Measurements from ENCODE around the gene SGK1. TPM values are rescaled to one million over a fixed set of nuclear protein-coding genes. Genes with fewer than 3 reads are reported as not detected.

The SGK1 gene
- polyA plus RNA-seq, 1 of the 3 experiments (the other 2 are of a cell fraction): 440 TPM

GRCh38 chr6:134312038-134312660 is 5.8 kb downstream of the SGK1 start (continued):
- TF ChIP-seq, protein P1, sequence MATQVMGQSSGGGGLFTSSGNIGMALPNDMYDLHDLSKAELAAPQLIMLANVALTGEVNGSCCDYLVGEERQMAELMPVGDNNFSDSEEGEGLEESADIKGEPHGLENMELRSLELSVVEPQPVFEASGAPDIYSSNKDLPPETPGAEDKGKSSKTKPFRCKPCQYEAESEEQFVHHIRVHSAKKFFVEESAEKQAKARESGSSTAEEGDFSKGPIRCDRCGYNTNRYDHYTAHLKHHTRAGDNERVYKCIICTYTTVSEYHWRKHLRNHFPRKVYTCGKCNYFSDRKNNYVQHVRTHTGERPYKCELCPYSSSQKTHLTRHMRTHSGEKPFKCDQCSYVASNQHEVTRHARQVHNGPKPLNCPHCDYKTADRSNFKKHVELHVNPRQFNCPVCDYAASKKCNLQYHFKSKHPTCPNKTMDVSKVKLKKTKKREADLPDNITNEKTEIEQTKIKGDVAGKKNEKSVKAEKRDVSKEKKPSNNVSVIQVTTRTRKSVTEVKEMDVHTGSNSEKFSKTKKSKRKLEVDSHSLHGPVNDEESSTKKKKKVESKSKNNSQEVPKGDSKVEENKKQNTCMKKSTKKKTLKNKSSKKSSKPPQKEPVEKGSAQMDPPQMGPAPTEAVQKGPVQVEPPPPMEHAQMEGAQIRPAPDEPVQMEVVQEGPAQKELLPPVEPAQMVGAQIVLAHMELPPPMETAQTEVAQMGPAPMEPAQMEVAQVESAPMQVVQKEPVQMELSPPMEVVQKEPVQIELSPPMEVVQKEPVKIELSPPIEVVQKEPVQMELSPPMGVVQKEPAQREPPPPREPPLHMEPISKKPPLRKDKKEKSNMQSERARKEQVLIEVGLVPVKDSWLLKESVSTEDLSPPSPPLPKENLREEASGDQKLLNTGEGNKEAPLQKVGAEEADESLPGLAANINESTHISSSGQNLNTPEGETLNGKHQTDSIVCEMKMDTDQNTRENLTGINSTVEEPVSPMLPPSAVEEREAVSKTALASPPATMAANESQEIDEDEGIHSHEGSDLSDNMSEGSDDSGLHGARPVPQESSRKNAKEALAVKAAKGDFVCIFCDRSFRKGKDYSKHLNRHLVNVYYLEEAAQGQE (IDR thresholded peaks at IDR 0.05; ENCODE audit: low read depth, low read length): no peak
- TF ChIP-seq, protein P2, sequence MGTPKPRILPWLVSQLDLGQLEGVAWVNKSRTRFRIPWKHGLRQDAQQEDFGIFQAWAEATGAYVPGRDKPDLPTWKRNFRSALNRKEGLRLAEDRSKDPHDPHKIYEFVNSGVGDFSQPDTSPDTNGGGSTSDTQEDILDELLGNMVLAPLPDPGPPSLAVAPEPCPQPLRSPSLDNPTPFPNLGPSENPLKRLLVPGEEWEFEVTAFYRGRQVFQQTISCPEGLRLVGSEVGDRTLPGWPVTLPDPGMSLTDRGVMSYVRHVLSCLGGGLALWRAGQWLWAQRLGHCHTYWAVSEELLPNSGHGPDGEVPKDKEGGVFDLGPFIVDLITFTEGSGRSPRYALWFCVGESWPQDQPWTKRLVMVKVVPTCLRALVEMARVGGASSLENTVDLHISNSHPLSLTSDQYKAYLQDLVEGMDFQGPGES (IDR thresholded peaks at IDR 0.05; ENCODE audit: low read depth, low read length): no peak
- no peak for TF ChIP-seq FOXJ3 (CRISPR knock-in tag; IDR thresholded peaks at IDR 0.05)
- TF ChIP-seq, protein P3, sequence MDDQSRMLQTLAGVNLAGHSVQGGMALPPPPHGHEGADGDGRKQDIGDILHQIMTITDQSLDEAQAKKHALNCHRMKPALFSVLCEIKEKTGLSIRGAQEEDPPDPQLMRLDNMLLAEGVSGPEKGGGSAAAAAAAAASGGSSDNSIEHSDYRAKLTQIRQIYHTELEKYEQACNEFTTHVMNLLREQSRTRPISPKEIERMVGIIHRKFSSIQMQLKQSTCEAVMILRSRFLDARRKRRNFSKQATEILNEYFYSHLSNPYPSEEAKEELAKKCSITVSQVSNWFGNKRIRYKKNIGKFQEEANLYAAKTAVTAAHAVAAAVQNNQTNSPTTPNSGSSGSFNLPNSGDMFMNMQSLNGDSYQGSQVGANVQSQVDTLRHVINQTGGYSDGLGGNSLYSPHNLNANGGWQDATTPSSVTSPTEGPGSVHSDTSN (IDR thresholded peaks at IDR 0.05): no peak
- TF ChIP-seq GABPA (IDR thresholded peaks at IDR 0.05; ENCODE audit: low read depth): no peak

DNA sequence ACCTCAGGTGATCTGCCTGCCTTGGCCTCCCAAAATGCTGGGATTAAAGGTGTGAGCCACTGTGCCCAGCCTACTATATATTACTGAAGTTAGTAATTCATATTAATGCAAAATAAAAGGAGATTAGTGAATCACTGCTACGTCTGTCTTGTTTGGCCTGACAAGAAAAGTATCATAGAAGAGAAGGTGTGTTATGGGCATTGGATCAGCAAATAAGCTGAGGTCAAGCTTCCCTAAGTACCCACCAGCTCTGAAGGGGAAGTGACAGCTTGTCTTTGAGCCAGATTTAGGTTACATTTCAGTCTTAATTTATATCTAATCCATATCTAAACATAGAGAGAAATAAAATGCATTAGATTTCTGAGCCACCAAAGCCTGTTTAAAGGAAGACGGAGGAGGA is 7.1 kb downstream of the SGK1 start:
- CTCF ChIA-PET: interaction anchor here (1.6 kb wide), 1 partner anchor 49 kb away, joined by 3 read pairs; no protein-coding TSS in a partner anchor
- no peak for TF ChIP-seq MEF2A (IDR thresholded peaks at IDR 0.05; ENCODE audit: borderline replicate concordance, low read depth)
- TF ChIP-seq SMC3 (IDR thresholded peaks at IDR 0.05; ENCODE audit: low read depth, low read length): no peak
- TF ChIP-seq, protein P1 (IDR thresholded peaks at IDR 0.05; ENCODE audit: low read depth, low read length): no peak
- TF ChIP-seq, protein P2 (IDR thresholded peaks at IDR 0.05; ENCODE audit: low read depth, low read length): no peak
- no peak for TF ChIP-seq TAF1 (IDR thresholded peaks at IDR 0.05; ENCODE audit: borderline replicate concordance, low read depth, low read length)
- no peak for TF ChIP-seq USF2 (IDR thresholded peaks at IDR 0.05; ENCODE audit: borderline replicate concordance, low read depth, low read length)
- TF ChIP-seq TEAD4 (IDR thresholded peaks at IDR 0.05; ENCODE audit: borderline replicate concordance, insufficient read depth): no peak
- no peak for TF ChIP-seq GABPA (IDR thresholded peaks at IDR 0.05; ENCODE audit: low read depth)
- TF ChIP-seq RCOR1 (IDR thresholded peaks at IDR 0.05; ENCODE audit: low read length): no peak
- TF ChIP-seq ELF1 (IDR thresholded peaks at IDR 0.05): no peak
- TF ChIP-seq, protein P4, sequence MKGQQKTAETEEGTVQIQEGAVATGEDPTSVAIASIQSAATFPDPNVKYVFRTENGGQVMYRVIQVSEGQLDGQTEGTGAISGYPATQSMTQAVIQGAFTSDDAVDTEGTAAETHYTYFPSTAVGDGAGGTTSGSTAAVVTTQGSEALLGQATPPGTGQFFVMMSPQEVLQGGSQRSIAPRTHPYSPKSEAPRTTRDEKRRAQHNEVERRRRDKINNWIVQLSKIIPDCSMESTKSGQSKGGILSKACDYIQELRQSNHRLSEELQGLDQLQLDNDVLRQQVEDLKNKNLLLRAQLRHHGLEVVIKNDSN (IDR thresholded peaks at IDR 0.05; ENCODE audit: borderline replicate concordance, low read depth): no peak
- TF ChIP-seq FOXJ3 (CRISPR knock-in tag; IDR thresholded peaks at IDR 0.05): no peak
- no peak for TF ChIP-seq EP300 (IDR thresholded peaks at IDR 0.05; ENCODE audit: borderline replicate concordance in 1 of 2, low read depth in 1 of 2, low read length in 1 of 2)
- no peak for TF ChIP-seq NRF1 (IDR thresholded peaks at IDR 0.05; ENCODE audit: low read depth, low read length)
- Histone ChIP-seq H3K27me3 (ENCODE audit: insufficient read depth) (no peaks in the 10 kb centered on the region), H3K9me3 (no peaks in the 10 kb centered on the region), H3K4me3 (ENCODE audit: low read depth in 2 of 2, low read length in 1 of 2) (no peak overlapping the region), H3K36me3 (replicated peaks in 1 of 2; ENCODE audit: control insufficient read depth in 1 of 2, insufficient read depth in 2 of 2, low read length in 1 of 2) (no peaks in the 10 kb centered on the region), H3K4me2 (no peak overlapping the region), H3K4me1 (ENCODE audit: control insufficient read depth in 1 of 2, insufficient read depth in 2 of 2, low read depth in 1 of 2, low read length in 1 of 2) (no peaks in the 10 kb centered on the region), H3F3A (replicated peaks; ENCODE audit: insufficient read depth) (peaks cover 5% of the 10 kb centered on the region), H3K27ac (ENCODE audit: low read depth in 2 of 2, low read length in 1 of 2) (no peak overlapping the region), H3K9ac (no peak overlapping the region), H3K79me2 (ENCODE audit: insufficient read depth) (no peaks in the 10 kb centered on the region), H2AFZ (ENCODE audit: low read depth) (no peak overlapping the region), H4K20me1 (ENCODE audit: insufficient read depth) (no peaks in the 10 kb centered on the region), H3K9me2 (no peaks in the 10 kb centered on the region)
- 61% methylated on average over 2 of the region's 2 CpGs for WGBS (ENCODE audit: low lambda C conversion rate)
- POLR2A ChIA-PET: no interaction called here
- no peak for DNase-seq

Measured in SK-N-SH (cell line).